ENCODE data around the gene TFB1M. TPM values are rescaled to one million over a fixed set of nuclear protein-coding genes. Genes with fewer than 3 reads are reported as not detected.

Gene TFB1M
- total RNA-seq, 1 experiment from 2014 or later = 15.6 TPM

DNA sequence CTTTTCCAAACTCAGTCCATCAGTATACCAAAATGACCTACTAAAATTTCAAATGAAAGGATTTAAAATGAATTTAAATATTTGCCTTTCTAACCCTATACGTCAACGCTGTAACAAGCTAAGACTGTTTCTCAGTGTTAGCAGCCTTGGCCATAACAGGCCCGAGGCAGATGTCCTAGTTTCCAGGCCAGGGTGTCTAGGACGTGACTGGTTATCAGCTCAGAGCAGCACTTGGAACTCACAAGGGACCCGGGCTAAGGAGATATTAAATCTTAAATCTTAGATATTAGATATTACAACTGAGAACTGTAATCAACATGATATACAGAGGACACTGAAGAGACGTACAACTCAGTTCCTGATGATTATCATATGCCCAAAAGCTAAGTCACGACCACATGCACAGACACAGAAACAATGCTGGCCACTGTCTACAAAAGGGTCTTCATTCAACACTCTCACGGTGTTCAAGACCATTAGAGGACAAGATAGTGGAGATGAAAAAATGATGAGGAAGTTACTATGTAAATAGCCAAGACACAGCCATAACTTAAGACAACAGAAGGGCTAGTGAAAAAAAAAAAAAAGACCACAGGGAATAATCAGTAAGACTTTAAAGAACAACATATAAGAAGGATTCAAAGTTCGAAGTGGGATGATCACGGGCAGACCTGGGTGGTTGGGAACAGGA is 50.8 kb downstream of the TFB1M start, which contains the start of gene CLDN20:
Gene CLDN20, plus strand, starts transcription at position 641 of the 691 bp plus-strand sequence. CDS start 11,707 bp downstream, outside the sequence.
- DNase-seq (ENCODE audit: low spot score) = no peak

DNA sequence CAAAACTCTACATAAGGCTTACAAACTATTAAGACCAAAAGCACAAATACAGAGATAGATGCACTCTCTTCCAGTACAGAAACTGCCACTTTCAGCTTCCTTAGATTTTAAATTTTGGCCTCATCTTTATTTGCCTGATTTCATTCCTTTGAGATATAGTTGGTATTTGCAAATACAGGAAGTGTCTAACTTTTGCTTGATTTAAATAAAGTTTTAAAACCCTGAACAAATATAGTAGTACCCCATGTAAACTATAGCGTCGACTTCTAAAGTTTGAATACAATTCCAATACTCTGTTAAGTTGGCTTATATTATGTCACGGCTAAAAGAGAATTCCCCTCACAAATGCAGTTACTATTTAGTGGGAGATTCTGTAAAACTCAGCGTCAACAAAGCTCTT is 51.6 kb downstream of the TFB1M start:
- no peak for DNase-seq (ENCODE audit: low spot score)

DNA sequence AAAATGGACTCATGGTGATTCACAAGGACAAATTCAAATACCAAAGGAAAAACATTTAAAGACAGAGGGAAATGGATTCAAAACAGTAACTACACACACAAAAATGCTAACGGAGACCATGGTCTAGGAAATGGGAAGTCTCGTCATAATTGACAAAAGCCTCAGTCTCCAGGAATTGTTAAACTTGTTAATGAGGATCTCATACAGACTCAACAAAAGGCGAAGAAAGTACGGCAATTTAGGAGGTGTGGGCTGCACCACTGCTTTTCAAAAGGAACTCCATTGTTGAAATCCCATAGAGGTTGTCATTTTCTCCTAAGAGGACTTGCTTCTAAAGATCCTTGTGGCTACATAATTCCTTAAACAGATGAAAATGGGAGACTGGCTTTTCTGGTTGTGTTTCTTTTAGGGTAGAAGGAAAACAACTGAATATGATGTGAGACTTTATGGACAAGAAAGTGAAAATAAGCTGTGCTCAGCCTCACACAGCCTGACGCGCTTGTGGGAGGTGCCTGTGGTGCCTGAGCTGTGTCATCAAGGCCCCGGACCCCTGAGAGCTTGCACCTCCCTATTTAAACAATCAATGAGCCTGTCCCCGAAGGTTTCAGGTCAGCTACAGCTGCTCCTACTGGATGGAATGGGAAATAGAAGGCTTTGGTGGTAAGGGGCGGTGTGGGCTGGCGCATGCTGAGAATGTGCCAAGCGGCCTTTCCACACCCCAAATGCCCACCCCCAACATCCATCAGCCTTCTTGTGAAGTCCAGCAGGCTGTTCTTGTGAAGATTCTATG is 53.0 kb downstream of the TFB1M start:
- no peak for DNase-seq (ENCODE audit: low spot score)

DNA sequence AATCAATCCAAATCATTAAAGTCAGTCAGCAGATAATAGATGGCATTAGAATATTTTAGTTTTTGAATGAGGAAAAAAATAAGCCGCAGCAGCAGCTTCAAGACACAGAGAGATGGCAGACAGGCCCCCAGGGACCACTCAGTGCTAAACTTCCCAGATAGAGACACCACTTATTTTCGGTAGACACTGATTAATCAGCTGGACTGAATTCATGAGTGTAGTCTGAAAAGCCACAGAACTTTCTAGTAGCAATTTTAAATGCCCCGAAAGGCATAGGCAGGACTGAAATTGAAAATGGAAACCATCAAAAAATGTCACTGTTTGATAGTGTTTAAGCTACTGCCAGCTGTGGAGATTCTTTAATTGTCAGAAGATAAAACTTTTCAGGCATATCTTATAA is 53.6 kb downstream of the TFB1M start:
- DNase-seq (ENCODE audit: low spot score) = no peak

DNA sequence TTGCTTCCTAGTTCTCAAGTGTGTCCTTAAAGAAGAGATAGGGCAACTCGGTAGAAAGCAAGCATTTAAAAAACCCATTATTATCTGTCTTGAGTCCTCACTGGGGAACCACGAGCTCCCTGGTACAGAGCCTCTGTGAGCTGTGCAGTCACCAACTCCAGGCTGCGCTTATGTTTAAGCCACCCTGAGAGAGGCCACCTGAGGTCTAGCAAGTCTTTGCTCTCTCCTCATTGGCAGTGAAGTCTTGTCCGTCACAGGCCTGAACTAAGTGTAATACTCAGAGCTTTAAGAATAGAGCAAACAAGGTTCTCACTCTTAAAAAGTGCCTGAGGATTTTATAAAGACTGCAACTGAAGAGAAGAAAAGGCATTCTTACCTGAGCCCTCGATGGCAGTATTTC is 54.4 kb downstream of the TFB1M start:
- no peak for DNase-seq (ENCODE audit: low spot score)

DNA sequence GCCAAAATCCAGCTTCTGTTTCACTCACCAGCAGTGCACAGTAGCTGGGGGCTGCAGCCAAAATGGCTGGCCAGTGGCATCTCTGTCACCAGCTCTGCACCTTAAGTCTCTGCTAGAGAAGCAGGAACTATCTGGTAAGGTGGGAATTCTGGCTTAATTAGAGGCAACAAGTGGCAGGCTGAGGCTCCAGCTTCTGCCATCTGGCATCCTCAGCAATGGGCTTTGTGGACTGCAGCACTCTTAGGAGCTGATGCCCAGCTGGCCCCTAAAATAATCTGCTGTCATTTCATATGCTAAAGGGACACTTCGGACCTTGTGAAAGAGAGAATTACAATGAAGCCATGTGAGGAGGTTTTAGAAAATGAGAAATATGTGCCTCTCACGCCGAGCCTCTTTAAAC is 55.1 kb downstream of the TFB1M start:
- DNase-seq (ENCODE audit: low spot score) = no peak

DNA sequence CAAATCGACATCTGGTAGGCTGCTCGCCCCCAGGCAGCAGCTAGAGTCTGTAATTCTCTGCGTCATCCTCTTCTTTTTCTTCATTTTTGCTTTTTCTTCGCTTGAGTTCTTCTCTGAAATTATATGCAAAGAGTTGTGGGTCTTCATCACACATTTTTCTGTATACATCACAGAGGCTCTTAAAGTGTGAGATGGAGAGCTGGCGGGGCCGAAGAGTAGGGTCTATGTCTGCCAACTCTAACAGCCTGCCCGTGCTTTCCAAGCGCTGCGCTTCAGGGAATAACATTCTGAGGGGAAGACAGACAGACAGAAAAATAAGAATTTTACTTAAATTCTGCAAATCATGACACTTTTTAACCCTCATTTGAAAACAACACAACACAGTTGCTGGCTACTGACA is 56.5 kb downstream of the TFB1M start:
- no peak for DNase-seq (ENCODE audit: low spot score)

DNA sequence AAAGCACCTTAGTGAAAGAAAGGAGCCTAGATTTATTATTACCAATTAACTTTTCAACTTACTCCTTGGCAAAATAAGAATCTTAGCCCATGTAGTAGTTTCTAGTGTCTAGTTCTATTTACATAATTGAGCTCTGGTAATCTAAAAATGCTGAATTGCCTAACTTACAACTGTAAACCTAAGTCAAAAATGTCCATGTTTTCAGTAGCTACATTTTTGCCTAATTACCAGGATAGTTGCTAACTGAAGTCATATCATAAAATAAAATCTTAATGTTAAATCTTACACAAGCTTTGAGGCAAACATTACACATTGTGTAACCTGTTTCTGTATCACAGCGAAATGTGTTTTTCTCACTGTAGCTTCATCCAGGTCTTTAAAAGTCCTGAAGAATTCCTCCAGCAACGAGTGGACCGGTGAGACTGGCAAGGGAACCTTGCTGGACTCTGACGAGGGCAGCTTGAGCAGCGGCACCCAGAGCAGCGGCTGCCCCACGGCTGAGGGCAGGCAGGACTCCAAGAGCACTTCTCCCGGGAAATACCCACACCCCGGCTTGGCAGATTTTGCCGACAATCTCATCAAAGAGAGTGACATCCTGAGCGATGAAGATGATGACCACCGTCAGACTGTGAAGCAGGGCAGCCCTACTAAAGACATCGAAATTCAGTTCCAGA is 58.0 kb downstream of the TFB1M start:
- DNase-seq (ENCODE audit: low spot score) = no peak

DNA sequence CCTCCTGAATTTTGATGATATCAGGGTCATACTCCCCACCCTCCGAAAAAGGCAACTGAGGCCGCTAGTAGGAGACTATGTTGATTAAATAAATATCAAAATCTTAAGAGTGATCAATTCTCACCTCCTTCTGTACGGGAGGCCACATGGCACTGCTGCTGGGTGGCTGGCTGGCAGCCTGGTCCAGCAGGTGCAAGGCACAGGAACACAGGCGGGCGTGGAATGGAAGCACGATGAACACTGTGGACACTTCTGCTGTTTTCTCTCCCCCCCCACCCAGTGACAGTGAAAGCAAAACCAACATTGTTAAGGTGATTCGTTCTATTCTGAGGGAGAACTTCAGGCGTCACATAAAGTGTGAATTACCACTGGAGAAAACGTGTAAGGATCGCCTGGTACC is 60.1 kb downstream of the TFB1M start:
- no peak for DNase-seq (ENCODE audit: low spot score)

DNA sequence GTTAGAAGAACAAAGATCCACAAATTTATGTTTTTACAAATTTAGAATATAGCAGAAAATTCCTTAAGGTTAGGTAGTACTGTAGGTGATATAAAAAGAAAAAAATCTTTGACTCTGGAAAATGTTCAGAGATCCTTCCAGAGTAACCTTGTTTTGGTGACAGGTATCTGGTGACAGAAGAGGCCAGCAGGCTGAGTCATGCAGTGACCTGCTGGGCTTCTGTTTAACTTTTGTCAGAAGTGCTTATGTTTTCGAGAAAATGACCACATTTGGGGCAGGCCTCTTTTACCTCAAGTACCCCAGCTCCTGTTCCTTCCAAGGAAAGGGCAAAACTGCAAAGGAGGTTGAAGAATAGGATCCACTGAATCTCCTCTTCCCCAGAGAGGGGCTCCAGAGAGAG is 60.9 kb downstream of the TFB1M start:
- no peak for DNase-seq (ENCODE audit: low spot score)

DNA sequence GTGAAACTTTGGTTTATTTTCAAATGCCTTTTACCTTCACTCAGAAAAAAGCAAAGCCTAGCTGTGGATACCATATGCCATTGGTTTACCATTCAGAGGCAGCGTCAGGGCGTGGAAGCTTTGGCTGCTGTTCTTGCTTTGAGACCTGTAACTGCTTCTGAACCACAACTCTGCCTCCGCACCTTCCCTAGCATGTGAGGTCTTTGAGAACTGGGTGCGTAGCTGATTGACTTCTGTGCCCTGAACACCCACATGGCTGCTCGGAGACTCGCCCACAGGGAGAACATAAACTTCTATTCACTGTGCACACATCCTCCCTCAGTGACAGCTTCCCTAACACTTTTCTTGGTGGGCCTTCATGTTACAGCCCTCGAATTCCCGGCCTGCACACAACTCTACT is 61.7 kb downstream of the TFB1M start:
- no peak for DNase-seq (ENCODE audit: low spot score)

DNA sequence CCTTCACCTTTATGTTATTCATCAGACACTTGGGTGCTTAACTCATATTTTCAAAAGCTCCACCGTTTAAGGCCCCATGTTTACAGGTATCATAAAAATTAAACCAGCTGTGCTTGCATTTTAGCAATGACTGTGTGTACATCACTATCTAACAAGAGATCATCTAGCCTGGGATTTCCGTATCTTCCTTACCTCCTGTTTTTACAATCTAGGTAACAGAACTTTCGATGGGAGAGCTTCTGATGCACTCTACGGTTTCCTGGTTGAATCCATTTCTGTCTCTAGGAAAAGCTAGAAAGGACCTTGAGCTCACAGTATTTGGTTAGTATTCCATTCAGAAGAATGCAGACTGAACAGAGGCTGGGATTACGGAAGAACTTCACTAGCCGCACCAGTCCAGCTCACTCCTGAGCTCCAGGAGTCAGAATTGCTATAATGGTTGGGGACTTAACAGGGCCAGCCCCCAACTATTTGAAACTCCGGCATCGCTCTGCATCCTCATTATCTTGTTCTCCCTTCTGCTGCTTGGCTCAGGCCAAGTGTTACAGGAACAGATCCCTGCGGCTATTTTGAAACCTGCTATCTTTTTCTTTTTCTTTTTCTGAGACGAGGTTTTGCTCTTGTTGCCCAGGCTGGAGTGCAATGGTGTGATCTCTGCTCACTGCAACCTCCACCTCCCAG is 63.4 kb downstream of the TFB1M start:
- no peak for DNase-seq (ENCODE audit: low spot score)

DNA sequence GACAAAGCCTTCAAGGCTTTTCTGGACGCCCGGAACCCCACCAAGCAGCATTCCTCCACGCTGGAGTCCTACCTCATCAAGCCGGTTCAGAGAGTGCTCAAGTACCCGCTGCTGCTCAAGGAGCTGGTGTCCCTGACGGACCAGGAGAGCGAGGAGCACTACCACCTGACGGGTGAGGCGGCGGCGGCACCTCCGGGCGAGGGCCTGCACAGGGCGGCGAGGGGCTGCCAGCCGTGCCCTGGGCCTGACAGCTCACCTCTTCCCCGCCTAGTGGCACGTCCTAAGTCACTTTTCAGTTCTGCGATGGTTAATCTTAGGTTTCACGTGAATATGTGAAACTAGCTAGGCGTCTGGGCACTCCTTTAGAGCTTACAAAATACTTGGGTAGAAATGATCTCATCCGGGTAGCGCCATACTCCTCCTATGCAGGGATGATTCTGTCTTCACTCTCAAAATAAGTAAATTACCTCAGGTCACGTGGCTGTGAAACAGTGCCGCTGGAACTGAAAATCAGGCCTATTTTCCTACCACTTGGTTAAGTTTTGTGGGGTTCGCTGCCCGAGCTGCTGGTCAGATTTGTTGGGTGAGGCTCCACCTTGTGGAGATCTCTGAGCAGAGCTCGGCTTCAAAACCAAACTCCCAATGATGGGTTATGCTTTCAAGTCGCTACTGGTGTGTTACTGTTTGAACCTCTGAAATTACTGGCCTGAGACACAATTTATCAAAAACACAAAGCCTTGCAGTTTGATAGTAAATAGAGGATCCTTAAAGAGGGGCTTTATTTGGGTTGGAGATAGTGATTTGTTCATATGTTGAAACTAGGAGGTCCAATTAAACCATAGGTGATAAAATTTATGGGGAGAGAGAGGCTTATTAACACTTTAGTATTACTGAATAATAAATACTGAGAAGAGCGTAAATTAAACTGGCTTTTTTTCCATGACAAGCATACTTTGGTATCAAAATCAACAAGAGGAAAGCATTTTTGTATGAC is 66.0 kb downstream of the TFB1M start:
- DNase-seq (ENCODE audit: low spot score) = peak; percentile 6

DNA sequence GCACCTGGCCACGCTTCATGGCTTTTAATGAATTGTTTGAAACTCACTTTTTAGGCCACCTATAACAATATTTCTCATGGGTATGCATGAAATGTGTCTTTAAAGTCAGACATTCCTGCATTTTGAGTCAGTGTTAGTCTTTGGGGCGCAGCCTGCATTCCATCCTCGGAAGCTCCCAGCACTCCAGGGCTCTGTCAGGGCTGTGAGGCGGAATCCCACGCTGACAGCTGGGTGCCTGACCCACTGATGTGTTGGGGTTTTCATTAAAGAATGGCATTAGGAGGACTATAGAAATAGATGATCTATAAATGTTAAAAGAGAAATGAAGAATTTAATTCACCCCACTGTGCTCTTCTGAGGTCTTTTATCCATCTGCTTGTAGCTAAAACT is 66.7 kb downstream of the TFB1M start:
- no peak for DNase-seq (ENCODE audit: low spot score)

DNA sequence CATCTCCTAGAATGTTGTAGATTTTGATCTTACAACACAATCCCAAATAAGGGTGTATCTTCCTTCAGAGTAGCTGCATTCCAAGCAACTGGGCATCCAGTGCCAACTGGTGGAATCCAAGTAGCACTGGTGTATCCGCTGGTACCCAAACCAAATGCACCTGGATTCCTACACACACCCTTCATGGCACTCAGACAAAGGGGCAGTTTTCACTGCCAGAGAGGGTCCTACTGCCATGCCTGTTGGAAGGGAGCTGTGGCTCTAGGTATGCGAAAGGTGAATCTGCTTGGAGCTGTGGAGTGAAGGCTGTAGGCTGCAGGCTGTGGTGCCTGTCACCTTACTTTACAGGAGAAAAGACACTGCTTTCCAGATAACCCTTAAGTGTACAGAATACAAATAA is 67.5 kb downstream of the TFB1M start:
- DNase-seq (ENCODE audit: low spot score) = no peak

DNA sequence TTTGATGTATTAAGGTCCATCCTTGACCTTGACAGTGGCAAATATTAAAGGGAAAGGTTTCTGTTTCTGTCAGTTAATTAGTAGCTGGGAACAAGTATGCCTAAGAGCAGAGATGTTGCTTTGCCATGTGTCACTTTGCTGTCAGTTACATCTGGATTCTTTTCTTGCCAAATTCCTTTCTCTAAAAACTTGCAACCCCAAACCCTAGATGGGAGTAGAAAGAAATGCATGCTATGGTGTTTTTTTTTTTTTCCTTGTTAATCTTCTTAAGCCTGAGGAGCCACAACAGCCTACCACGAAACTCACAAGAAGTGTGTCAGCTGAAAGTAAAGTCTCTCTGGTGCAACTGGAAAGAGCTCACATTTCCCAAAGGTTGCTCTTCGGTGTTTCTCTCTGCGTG is 68.5 kb downstream of the TFB1M start:
- no peak for DNase-seq (ENCODE audit: low spot score)

DNA sequence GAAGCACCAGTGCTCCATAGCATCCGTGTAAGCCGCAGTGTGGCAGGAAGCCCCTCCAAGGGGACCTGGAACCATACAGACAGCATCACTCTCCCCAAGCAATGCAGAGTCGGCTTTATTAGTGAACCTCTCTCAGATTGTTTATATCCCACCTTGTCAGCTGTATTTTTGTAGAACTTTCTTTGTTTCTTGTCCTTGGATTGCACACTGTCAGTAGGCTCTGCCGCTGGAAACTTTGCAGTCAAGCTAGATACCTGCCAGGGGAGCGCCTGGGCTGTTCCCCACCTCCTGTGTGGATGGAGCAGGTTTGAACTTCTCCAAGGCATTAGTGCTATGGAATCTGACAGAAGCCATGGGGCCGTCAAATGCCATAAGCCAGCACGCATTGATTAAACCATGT is 69.1 kb downstream of the TFB1M start:
- no peak for DNase-seq (ENCODE audit: low spot score)

DNA sequence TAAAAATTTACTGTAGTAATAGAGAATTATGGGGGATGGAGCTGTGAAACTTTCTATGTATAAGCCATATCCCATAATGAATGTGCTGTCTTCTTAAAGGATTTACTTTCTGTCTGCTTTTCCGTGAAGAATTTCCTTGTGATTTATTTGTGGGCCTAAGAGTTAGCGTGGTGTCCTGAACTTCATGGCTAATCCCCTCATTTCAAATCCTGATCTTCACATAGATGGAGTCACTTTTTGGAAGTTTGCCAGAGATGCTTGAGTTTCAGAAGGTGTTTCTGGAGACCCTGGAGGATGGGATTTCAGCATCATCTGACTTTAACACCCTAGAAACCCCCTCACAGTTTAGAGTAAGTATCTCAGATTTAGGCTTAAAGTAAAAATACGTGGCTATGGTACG is 69.8 kb downstream of the TFB1M start:
- DNase-seq (ENCODE audit: low spot score) = no peak

DNA sequence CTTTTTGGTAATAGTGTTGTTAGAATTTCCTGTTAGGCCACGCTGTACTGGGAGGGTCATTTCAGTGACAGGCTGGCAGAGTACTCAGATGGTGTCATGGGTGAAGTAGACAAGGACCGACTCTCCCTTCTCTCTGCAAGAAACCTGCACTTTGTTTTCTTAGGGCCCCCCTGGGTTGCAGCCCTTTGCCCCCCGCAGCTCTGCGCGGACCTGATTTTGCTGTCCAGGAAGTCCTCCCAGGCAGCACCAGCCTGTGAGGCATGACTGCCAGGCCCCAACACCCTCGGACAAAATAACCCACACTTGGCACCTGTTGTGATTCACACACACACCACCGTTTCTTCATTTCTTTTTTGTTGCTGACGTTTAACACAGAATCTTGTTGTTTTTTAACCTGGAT is 72.3 kb downstream of the TFB1M start:
- DNase-seq (ENCODE audit: low spot score) = no peak

DNA sequence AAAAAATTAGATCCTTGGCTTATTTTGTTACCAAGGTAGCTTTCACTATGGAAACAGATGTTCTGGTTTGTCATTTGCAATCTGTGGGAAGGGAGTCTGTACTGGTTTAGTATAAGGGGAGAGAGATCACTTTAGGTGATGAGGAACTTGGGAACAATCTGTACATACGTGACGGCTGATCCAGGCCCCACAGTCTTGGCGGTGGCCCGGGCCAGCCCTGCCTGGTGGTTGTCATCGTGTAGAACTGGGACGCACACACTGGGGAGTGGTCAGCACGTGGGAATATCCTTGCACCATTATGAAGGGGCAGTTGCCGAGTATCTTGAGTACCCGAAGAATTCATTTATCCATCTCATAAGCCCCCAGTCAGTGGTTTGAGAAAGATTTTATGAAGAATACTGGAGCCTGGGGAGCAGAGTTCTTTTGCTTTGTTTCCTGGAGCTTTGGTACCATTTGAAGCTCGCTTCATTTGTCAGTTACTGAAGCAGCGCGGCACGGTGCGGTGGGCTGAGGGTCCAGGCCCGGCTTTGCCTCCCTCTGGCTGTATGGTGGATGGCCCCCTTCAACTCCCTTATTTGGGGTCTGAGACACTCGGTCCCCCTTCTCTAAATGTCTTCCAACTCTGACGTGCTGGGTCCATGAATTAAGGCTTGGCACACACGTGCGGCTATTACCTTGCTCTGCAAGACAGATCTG is 73.2 kb downstream of the TFB1M start:
- no peak for DNase-seq (ENCODE audit: low spot score)

Measured in H4 (cell line).